ENCODE results near the gene DNAJC3.

DNA sequence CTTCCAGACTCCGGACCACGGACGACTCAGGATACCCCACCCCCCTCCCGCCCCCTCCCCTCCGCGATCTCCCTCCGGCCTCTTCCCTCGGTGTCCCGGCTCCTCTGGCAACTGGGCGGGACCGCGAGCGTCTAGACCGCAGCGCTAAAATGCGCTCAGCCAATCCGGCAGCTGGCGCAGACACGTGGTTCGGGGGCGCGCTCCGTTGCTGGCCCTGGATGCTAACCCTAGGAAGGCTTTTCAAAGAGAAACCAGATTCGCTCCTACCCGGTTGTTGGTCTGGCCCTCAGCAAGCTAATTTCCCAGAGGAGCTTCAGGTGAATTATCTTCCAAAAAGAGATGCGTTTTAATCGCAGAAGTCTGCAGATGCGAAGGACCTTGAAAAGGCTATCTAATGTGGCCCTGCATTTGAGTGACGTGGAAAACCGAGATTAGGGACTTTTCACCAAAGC lies 32.3 kb upstream of the DNAJC3 start, which contains the start of gene DZIP1:
- TF ChIP-seq SMC3 (IDR thresholded peaks at IDR 0.05; ENCODE audit: low read length) = no peak
- TF ChIP-seq, protein P1, sequence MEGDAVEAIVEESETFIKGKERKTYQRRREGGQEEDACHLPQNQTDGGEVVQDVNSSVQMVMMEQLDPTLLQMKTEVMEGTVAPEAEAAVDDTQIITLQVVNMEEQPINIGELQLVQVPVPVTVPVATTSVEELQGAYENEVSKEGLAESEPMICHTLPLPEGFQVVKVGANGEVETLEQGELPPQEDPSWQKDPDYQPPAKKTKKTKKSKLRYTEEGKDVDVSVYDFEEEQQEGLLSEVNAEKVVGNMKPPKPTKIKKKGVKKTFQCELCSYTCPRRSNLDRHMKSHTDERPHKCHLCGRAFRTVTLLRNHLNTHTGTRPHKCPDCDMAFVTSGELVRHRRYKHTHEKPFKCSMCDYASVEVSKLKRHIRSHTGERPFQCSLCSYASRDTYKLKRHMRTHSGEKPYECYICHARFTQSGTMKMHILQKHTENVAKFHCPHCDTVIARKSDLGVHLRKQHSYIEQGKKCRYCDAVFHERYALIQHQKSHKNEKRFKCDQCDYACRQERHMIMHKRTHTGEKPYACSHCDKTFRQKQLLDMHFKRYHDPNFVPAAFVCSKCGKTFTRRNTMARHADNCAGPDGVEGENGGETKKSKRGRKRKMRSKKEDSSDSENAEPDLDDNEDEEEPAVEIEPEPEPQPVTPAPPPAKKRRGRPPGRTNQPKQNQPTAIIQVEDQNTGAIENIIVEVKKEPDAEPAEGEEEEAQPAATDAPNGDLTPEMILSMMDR (CRISPR knock-in tag; IDR thresholded peaks at IDR 0.05) = no peak
- TF ChIP-seq ZNF331 (CRISPR knock-in tag; IDR thresholded peaks at IDR 0.05) = no peak
- no peak for TF ChIP-seq ZNF274 (CRISPR knock-in tag; IDR thresholded peaks at IDR 0.05)
- TF ChIP-seq SMAD1 (CRISPR knock-in tag; IDR thresholded peaks at IDR 0.05; ENCODE audit: borderline replicate concordance, low read depth) = no peak
- no peak for TF ChIP-seq EZH2 (conservative IDR thresholded peaks at IDR 0.05; ENCODE audit: low read depth, low read length)
- TF ChIP-seq SUZ12 (IDR thresholded peaks at IDR 0.05; ENCODE audit: low read depth, low read length) = no peak
- TF ChIP-seq NONO (IDR thresholded peaks at IDR 0.05) = no peak
- no peak for TF ChIP-seq NONO (CRISPR knock-in tag; conservative IDR thresholded peaks at IDR 0.05)
- TF ChIP-seq, protein P2, sequence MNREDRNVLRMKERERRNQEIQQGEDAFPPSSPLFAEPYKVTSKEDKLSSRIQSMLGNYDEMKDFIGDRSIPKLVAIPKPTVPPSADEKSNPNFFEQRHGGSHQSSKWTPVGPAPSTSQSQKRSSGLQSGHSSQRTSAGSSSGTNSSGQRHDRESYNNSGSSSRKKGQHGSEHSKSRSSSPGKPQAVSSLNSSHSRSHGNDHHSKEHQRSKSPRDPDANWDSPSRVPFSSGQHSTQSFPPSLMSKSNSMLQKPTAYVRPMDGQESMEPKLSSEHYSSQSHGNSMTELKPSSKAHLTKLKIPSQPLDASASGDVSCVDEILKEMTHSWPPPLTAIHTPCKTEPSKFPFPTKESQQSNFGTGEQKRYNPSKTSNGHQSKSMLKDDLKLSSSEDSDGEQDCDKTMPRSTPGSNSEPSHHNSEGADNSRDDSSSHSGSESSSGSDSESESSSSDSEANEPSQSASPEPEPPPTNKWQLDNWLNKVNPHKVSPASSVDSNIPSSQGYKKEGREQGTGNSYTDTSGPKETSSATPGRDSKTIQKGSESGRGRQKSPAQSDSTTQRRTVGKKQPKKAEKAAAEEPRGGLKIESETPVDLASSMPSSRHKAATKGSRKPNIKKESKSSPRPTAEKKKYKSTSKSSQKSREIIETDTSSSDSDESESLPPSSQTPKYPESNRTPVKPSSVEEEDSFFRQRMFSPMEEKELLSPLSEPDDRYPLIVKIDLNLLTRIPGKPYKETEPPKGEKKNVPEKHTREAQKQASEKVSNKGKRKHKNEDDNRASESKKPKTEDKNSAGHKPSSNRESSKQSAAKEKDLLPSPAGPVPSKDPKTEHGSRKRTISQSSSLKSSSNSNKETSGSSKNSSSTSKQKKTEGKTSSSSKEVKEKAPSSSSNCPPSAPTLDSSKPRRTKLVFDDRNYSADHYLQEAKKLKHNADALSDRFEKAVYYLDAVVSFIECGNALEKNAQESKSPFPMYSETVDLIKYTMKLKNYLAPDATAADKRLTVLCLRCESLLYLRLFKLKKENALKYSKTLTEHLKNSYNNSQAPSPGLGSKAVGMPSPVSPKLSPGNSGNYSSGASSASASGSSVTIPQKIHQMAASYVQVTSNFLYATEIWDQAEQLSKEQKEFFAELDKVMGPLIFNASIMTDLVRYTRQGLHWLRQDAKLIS (CRISPR knock-in tag; IDR thresholded peaks at IDR 0.05) = no peak
- TF ChIP-seq TOE1 (CRISPR knock-in tag; IDR thresholded peaks at IDR 0.05) = no peak
- TF ChIP-seq ZNF430 (CRISPR knock-in tag; IDR thresholded peaks at IDR 0.05) = no peak
- no peak for TF ChIP-seq ATF7 (IDR thresholded peaks at IDR 0.05)
- TF ChIP-seq ATF7 (CRISPR knock-in tag; IDR thresholded peaks at IDR 0.05) = no peak
